ENCODE results near the gene C1orf159.

C1orf159 gene

GRCh38 chr1:1151306-1151705 is 35.4 kb upstream of the C1orf159 start:
- Histone ChIP-seq H3K36me3 (ENCODE audit: insufficient read depth, low read length) (no peaks in the 10 kb centered on the region), H3K4me2 (ENCODE audit: insufficient read depth, low read length) (no peak overlapping the region), H4K20me1 (ENCODE audit: insufficient read depth, low read length) (peaks cover 3% of the 10 kb centered on the region; the same call in 1 of the 2 replicates), H3K9me3 (ENCODE audit: insufficient read depth, low read length, severe bottlenecking) (peaks cover 5% of the 10 kb centered on the region), H3K9ac (ENCODE audit: low read depth, low read length) (no peak overlapping the region), H3K79me2 (ENCODE audit: insufficient read depth, low read length) (no peaks in the 10 kb centered on the region), H3K27ac (ENCODE audit: low read length) (no peak overlapping the region), H2AFZ (ENCODE audit: low read depth, low read length) (no peak overlapping the region), H3K4me1 (ENCODE audit: insufficient read depth, low read length) (no peaks in the 10 kb centered on the region), H3K27me3 (ENCODE audit: insufficient read depth, low read length, poor library complexity) (no peaks in the 10 kb centered on the region), H3K4me3 (ENCODE audit: low read depth in 1 of 2, low read length in 2 of 2) (no peak overlapping the region)
- TF ChIP-seq EZH2 (IDR thresholded peaks at IDR 0.05; ENCODE audit: borderline replicate concordance, low read depth, low read length, severe bottlenecking) = no peak
- no peak for TF ChIP-seq CTCF (IDR thresholded peaks at IDR 0.05; ENCODE audit: borderline replicate concordance, extremely low read depth, low read length, poor library complexity, severe bottlenecking)
- no peak for ATAC-seq (ENCODE audit: insufficient read depth, low read depth)
- DNase-seq = no peak

GRCh38 chr1:1150100-1150499 is 34.2 kb upstream of the C1orf159 start:
- H3K9me3 ChIP-seq (ENCODE audit: insufficient read depth, low read length, severe bottlenecking) = peaks cover 5% of the 10 kb centered on the region
- no peak overlapping the region for H2AFZ ChIP-seq (ENCODE audit: low read depth, low read length)
- DNase-seq (no peak), ATAC-seq (ENCODE audit: insufficient read depth, low read depth) (no peak)
- H3K36me3 ChIP-seq (ENCODE audit: insufficient read depth, low read length) = no peaks in the 10 kb centered on the region
- H3K4me1 ChIP-seq (ENCODE audit: insufficient read depth, low read length) = no peaks in the 10 kb centered on the region
- H3K27ac ChIP-seq (ENCODE audit: low read length) = no peak overlapping the region
- H3K9ac ChIP-seq (ENCODE audit: low read depth, low read length) = no peak overlapping the region
- H4K20me1 ChIP-seq (ENCODE audit: insufficient read depth, low read length) = peaks cover 3% of the 10 kb centered on the region; the same call in 1 of the 2 replicates
- H3K79me2 ChIP-seq (ENCODE audit: insufficient read depth, low read length) = no peaks in the 10 kb centered on the region
- no peak overlapping the region for H3K4me2 ChIP-seq (ENCODE audit: insufficient read depth, low read length)
- no peak overlapping the region for H3K4me3 ChIP-seq (ENCODE audit: low read depth in 1 of 2, low read length in 2 of 2)
- no peak for TF ChIP-seq EZH2 (IDR thresholded peaks at IDR 0.05; ENCODE audit: borderline replicate concordance, low read depth, low read length, severe bottlenecking)
- TF ChIP-seq CTCF (IDR thresholded peaks at IDR 0.05; ENCODE audit: borderline replicate concordance, extremely low read depth, low read length, poor library complexity, severe bottlenecking) = no peak
- H3K27me3 ChIP-seq (ENCODE audit: insufficient read depth, low read length, poor library complexity) = no peaks in the 10 kb centered on the region

GRCh38 chr1:1149416-1149815 is 33.5 kb upstream of the C1orf159 start:
- ATAC-seq (ENCODE audit: insufficient read depth, low read depth) = no peak
- H3K27ac ChIP-seq (ENCODE audit: low read length) = no peak overlapping the region
- peaks cover 3% of the 10 kb centered on the region for H4K20me1 ChIP-seq (ENCODE audit: insufficient read depth, low read length)
- no peaks in the 10 kb centered on the region for H3K27me3 ChIP-seq (ENCODE audit: insufficient read depth, low read length, poor library complexity)
- H3K4me3 ChIP-seq (ENCODE audit: low read depth in 1 of 2, low read length in 2 of 2) = no peak overlapping the region
- H3K4me2 ChIP-seq (ENCODE audit: insufficient read depth, low read length) = no peak overlapping the region
- no peak for DNase-seq
- H3K36me3 ChIP-seq (ENCODE audit: insufficient read depth, low read length) = no peaks in the 10 kb centered on the region
- no peak overlapping the region for H2AFZ ChIP-seq (ENCODE audit: low read depth, low read length)
- no peak for TF ChIP-seq EZH2 (IDR thresholded peaks at IDR 0.05; ENCODE audit: borderline replicate concordance, low read depth, low read length, severe bottlenecking)
- no peak for TF ChIP-seq CTCF (IDR thresholded peaks at IDR 0.05; ENCODE audit: borderline replicate concordance, extremely low read depth, low read length, poor library complexity, severe bottlenecking)
- no peak overlapping the region for H3K9ac ChIP-seq (ENCODE audit: low read depth, low read length)
- no peaks in the 10 kb centered on the region for H3K79me2 ChIP-seq (ENCODE audit: insufficient read depth, low read length)
- peaks cover 5% of the 10 kb centered on the region for H3K9me3 ChIP-seq (ENCODE audit: insufficient read depth, low read length, severe bottlenecking)
- no peaks in the 10 kb centered on the region for H3K4me1 ChIP-seq (ENCODE audit: insufficient read depth, low read length)

DNA sequence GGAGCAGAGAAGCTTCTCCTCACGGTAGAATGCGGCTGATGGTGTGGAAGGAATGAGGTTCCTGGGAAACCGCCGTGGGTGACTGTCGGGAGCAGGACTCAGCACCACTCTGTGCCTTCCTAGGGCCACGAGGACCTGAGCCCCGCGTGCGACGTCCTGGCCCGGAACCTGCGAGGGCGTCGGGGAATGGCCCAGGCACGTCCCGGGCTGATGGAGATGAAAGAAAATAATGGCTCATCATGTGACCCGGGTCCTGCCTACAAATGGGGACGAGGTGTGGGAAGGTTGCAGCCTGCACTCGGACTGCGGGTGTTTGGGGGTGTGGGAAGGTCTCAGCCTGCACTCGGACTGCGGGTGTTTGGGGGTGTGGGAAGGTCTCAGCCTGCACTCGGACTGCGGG is 32.7 kb upstream of the C1orf159 start:
- H3K27me3 ChIP-seq (ENCODE audit: insufficient read depth, low read length, poor library complexity) = no peaks in the 10 kb centered on the region
- H3K4me1 ChIP-seq (ENCODE audit: insufficient read depth, low read length) = no peaks in the 10 kb centered on the region
- no peaks in the 10 kb centered on the region for H3K79me2 ChIP-seq (ENCODE audit: insufficient read depth, low read length)
- DNase-seq (no peak), ATAC-seq (ENCODE audit: insufficient read depth, low read depth) (no peak)
- no peak overlapping the region for H2AFZ ChIP-seq (ENCODE audit: low read depth, low read length)
- no peak overlapping the region for H3K9ac ChIP-seq (ENCODE audit: low read depth, low read length)
- H4K20me1 ChIP-seq (ENCODE audit: insufficient read depth, low read length) = peaks cover 3% of the 10 kb centered on the region
- no peak overlapping the region for H3K27ac ChIP-seq (ENCODE audit: low read length)
- no peak for TF ChIP-seq EZH2 (IDR thresholded peaks at IDR 0.05; ENCODE audit: borderline replicate concordance, low read depth, low read length, severe bottlenecking)
- TF ChIP-seq CTCF (IDR thresholded peaks at IDR 0.05; ENCODE audit: borderline replicate concordance, extremely low read depth, low read length, poor library complexity, severe bottlenecking) = no peak
- no peak overlapping the region for H3K4me2 ChIP-seq (ENCODE audit: insufficient read depth, low read length)
- peaks cover 5% of the 10 kb centered on the region for H3K9me3 ChIP-seq (ENCODE audit: insufficient read depth, low read length, severe bottlenecking)
- H3K36me3 ChIP-seq (ENCODE audit: insufficient read depth, low read length) = no peaks in the 10 kb centered on the region
- no peak overlapping the region for H3K4me3 ChIP-seq (ENCODE audit: low read depth in 1 of 2, low read length in 2 of 2)

All from DND-41 (cell line).